Common myeloid progenitor, CD34-positive (primary cell): ENCODE results near the gene TNS1.
A peak's percentile ranks its signal among the peaks of the same experiment; 100 is the strongest.

ENCODE experiments used
- CTCF ChIA-PET: fragments of 350-600 bp; sonication (Branson Sonifier 250); formaldehyde crosslinking; loops from one replicate; lab custom pipeline; 2021; ENCODE audit warnings: antibody characterized with exemption; lab: Charles Lee
- POLR2A ChIA-PET: fragments of 350-600 bp; sonication (Branson Sonifier 250); formaldehyde crosslinking; loops from one replicate; lab custom pipeline; 2021; ENCODE audit warnings: antibody characterized with exemption; lab: Charles Lee
- DNase-seq, 3 donors: peaks; one replicate each; pipeline versions ENCODE4 v3.0.0 to v3.0.0-alpha.2; 2013
- H3K27ac ChIP-seq, 2 experiments: 1 replicate in 1 of 2; 2 replicates in 1 of 2; pipeline ENCODE4 v1.7.0; 2013; ENCODE audit warnings: inconsistent platforms in 2 of 2, low read length in 2 of 2, mild to moderate bottlenecking in 2 of 2, low read depth in 1 of 2, moderate library complexity in 1 of 2; ENCODE audit not compliant: severe bottlenecking in 2 of 2, insufficient read depth in 1 of 2, poor library complexity in 1 of 2
- H3K27me3 ChIP-seq, 5 experiments: replicated peaks in 2 of 5; 1 replicate in 3 of 5; 2 replicates in 2 of 5; pipeline versions ENCODE4 v1.6.1 to v1.7.0; 2013; ENCODE audit warnings: low read length in 4 of 5, mild to moderate bottlenecking in 2 of 5, moderate library complexity in 2 of 5, inconsistent platforms in 1 of 5; ENCODE audit not compliant: insufficient read depth in 5 of 5, control insufficient read depth in 4 of 5
- H3K36me3 ChIP-seq, 4 experiments: 1 replicate in 2 of 4; 2 replicates in 2 of 4; pipeline versions ENCODE4 v1.6.1 to v1.7.0; 2013; ENCODE audit warnings: low read length in 3 of 4, control low read depth in 1 of 4, mild to moderate bottlenecking in 1 of 4; ENCODE audit not compliant: control insufficient read depth in 4 of 4, insufficient read depth in 4 of 4
- H3K4me1 ChIP-seq, 4 experiments: 1 replicate in 3 of 4; 2 replicates in 1 of 4; pipeline versions ENCODE4 v1.6.1 to v1.7.1; 2013; ENCODE audit warnings: low read length in 3 of 4, mild to moderate bottlenecking in 3 of 4, control low read depth in 1 of 4, inconsistent platforms in 1 of 4, moderate library complexity in 1 of 4; ENCODE audit not compliant: control insufficient read depth in 4 of 4, insufficient read depth in 4 of 4; ENCODE audit errors: control extremely low read depth in 1 of 4
- H3K4me3 ChIP-seq, 7 experiments: 1 replicate in 4 of 7; 2 replicates in 3 of 7; pipeline versions ENCODE4 v1.5.1 to v1.7.0; 2013; ENCODE audit warnings: mild to moderate bottlenecking in 7 of 7, low read length in 6 of 7, moderate library complexity in 6 of 7, inconsistent platforms in 2 of 7, low read depth in 2 of 7, control low read depth in 1 of 7; ENCODE audit not compliant: insufficient read depth in 4 of 7, control insufficient read depth in 1 of 7; ENCODE audit errors: extremely low read depth in 1 of 7
- H3K9me3 ChIP-seq, 5 experiments: 1 replicate in 4 of 5; 2 replicates in 1 of 5; pipeline versions ENCODE4 v1.6.1 to v1.7.1; 2013; ENCODE audit warnings: low read length in 4 of 5, mild to moderate bottlenecking in 2 of 5, inconsistent platforms in 1 of 5, low read depth in 1 of 5, moderate library complexity in 1 of 5; ENCODE audit not compliant: control insufficient read depth in 4 of 5, insufficient read depth in 2 of 5; ENCODE audit errors: control extremely low read depth in 1 of 5
- WGBS: methylation state at CpG from one replicate; pipeline ENCODE4 v1.1.5; 2013; ENCODE audit not compliant: insufficient coverage; 5-methylcytosine and 5-hydroxymethylcytosine counted together

TNS1 gene

DNA sequence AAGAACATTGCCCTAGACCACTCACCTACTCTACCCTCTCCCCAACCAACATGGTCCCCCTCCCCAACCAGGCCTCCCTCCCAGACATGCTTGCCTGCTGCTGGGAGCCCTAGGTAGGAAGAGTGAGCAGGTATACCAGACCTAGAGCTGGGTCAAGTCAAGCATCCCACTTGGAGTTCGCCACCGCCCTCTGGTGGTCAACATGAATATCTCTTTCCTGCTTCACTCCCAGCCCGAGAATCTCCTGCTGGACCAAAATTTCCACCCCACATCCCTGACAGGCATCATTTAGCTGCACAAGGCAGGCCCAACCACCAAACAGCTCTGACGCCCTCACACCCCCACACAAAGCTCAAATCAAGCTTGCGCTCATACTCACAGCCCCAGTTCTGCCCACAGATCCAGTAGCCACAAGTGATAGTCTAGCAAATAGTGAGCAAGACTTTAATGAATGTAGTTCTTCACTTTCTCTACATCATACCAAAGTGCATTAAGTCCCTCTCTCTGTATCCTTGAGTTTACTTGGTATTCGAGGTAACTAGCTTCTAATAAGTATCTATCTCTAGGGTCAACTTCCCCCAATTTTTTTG lies 116.0 kb downstream of the TNS1 start:
- WGBS, result 8% methylated on average over 4 of the region's 6 CpGs

DNA sequence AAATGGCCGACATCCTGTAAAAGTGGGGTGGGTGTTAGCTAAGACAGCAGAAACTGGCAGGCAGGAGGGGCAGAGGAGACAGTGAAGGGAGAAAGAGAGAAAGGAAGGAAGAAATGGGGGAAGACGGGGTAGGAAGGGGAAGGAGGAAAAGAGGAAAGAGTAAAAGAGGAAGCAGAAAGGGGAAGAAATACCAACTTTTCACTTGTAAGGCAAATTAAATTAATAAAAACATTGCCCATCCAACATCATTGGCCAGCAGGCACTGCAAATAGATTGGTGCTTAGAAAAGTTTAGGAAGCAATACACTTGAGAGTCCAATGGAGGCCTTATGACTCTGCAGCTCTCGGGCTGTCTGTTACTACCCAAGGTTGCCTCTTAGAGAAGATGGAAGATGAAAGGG lies 116.7 kb downstream of the TNS1 start:
- H3K9me3 ChIP-seq, result no peaks in the 10 kb centered on the region
- CTCF ChIA-PET, result interaction anchor here (1.0 to 12.8 kb wide), 16 partner anchors 9 to 154 kb away, joined by 3 to 238 read pairs (median 8); no protein-coding TSS in a partner anchor
- no peaks in the 10 kb centered on the region for H3K4me1 ChIP-seq
- H3K4me3 ChIP-seq, result no peak overlapping the region
- POLR2A ChIA-PET, result no interaction called here
- H3K36me3 ChIP-seq, result peaks cover 0 to 60% (median 18%) of the 10 kb centered on the region in 4 experiments
- H3K27me3 ChIP-seq, result no peaks in the 10 kb centered on the region
- WGBS, result 100% methylated on average over 2 of the region's 3 CpGs
- no peak overlapping the region for H3K27ac ChIP-seq
- no peak for DNase-seq

More for the DNA sequence above, 116.0 kb downstream of the TNS1 start:
- no peak overlapping the region for H3K27ac ChIP-seq
- no peaks in the 10 kb centered on the region for H3K9me3 ChIP-seq
- no peaks in the 10 kb centered on the region for H3K4me1 ChIP-seq
- no peaks in the 10 kb centered on the region for H3K27me3 ChIP-seq
- no peak overlapping the region for H3K4me3 ChIP-seq
- ChIA-PET CTCF (interaction anchor here (0.7 to 12.8 kb wide), 34 partner anchors 9 to 182 kb away, joined by 3 to 238 read pairs (median 4); partner anchors contain the start of gene RUFY4), POLR2A (no interaction called here)
- peaks cover 2 to 60% (median 17%) of the 10 kb centered on the region in 4 experiments for H3K36me3 ChIP-seq
- DNase-seq, result peak; percentile 73 to 84 (median 75)

DNA sequence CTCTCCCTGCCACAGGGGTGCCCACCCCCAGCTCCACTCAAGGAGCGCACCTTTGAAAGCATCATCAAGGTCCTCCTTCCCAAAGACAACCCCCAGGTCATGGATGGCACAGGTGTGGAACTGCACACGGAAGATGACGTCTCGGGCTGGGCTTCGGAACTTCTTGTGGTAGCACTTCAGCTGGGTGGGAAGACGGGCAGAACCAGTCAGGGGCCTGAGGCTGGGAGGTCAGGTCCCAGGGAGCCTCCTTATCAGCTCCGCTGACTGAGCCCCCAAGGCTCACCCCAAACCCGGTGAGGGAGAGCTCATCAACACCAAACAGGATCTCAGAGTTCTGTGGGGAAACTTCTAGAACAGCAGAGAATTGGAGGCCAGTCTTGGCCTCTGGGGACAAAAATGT lies 117.8 kb downstream of the TNS1 start:
- Histone ChIP-seq H3K4me1 (no peaks in the 10 kb centered on the region), H3K4me3 (no peak overlapping the region), H3K9me3 (no peaks in the 10 kb centered on the region), H3K27ac (no peak overlapping the region), H3K36me3 (peaks cover 2 to 58% (median 14%) of the 10 kb centered on the region in 4 experiments), H3K27me3 (no peaks in the 10 kb centered on the region)
- WGBS, result 96% methylated on average over 8 of the region's 8 CpGs
- ChIA-PET CTCF (interaction anchor here (1.1 to 12.8 kb wide), 7 partner anchors 10 to 103 kb away, joined by 3 to 238 read pairs (median 17); no protein-coding TSS in a partner anchor), POLR2A (no interaction called here)
- no peak for DNase-seq

DNA sequence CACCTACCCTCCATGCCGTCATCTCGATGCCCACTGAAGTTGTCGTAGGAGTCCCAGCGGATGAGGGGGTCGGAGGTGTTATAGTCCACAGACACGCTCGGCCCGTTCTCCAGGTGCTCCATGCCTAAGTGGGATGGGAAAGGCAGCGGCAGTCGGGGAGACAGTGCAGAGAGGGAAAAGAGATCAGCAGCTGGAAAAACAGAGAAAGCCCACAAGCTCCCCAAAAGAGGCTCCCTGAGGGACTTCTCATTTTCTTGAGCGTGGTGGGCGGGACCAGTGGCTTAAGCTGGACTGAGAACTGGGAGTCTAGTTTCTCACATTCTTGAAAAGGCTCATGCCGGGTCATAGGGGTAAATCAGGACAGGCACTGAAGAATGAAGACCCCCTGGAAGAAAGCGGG lies 121.9 kb downstream of the TNS1 start:
- Histone ChIP-seq H3K4me1 (no peaks in the 10 kb centered on the region), H3K27me3 (no peaks in the 10 kb centered on the region), H3K27ac (no peak overlapping the region), H3K4me3 (no peak overlapping the region), H3K36me3 (peaks cover 0 to 45% (median 10%) of the 10 kb centered on the region in 4 experiments), H3K9me3 (no peaks in the 10 kb centered on the region)
- 97% methylated on average over 13 of the region's 14 CpGs for WGBS
- DNase-seq, result no peak
- POLR2A ChIA-PET, result interaction anchor here (1.2 kb wide), 1 partner anchor 10 kb away, joined by 3 read pairs; no protein-coding TSS in a partner anchor
- CTCF ChIA-PET, result interaction anchor here (0.7 to 12.8 kb wide), 9 partner anchors 10 to 108 kb away, joined by 3 to 238 read pairs (median 4); no protein-coding TSS in a partner anchor

DNA sequence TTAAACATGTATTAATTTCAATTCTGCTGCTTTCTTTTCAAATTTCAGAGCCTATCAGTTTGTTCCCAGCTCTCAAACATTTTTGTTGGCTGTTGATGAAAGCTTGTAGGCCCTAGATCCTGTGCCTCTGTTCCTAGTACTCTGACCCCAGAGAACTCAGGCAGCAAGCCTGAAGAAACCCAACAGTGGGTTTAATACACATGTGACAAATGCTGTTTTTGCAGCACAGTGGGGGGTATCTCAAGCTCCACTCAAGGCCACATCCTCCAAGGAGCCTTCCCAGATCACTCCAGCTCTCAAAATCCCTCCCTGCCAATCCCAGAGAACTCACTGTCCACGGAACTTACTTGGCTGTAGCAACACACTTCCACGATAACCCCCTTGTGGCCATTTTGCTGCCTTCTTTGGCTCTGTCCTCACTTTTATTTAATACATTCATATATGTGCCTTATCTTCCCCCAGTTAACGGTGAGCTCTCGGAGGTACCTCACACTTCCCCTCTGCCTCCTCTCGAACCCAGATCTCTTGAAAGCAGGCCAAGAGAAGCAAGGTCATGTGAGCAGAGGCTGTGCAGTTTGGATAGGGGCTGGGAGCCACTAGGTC lies 122.4 kb downstream of the TNS1 start:
- Histone ChIP-seq H3K9me3 (no peaks in the 10 kb centered on the region), H3K4me1 (no peaks in the 10 kb centered on the region), H3K4me3 (no peak overlapping the region), H3K27me3 (no peaks in the 10 kb centered on the region), H3K27ac (no peak overlapping the region), H3K36me3 (peaks cover 0 to 41% (median 10%) of the 10 kb centered on the region in 4 experiments)
- no peak for DNase-seq
- 96% methylated on average over 5 of the region's 5 CpGs for WGBS
- CTCF ChIA-PET, result interaction anchor here (1.0 to 12.8 kb wide), 10 partner anchors 11 to 194 kb away, joined by 3 to 238 read pairs (median 4); no protein-coding TSS in a partner anchor
- POLR2A ChIA-PET, result interaction anchor here (0.6 to 1.2 kb wide), 3 partner anchors 11 to 83 kb away, joined by 3 read pairs; no protein-coding TSS in a partner anchor

DNA sequence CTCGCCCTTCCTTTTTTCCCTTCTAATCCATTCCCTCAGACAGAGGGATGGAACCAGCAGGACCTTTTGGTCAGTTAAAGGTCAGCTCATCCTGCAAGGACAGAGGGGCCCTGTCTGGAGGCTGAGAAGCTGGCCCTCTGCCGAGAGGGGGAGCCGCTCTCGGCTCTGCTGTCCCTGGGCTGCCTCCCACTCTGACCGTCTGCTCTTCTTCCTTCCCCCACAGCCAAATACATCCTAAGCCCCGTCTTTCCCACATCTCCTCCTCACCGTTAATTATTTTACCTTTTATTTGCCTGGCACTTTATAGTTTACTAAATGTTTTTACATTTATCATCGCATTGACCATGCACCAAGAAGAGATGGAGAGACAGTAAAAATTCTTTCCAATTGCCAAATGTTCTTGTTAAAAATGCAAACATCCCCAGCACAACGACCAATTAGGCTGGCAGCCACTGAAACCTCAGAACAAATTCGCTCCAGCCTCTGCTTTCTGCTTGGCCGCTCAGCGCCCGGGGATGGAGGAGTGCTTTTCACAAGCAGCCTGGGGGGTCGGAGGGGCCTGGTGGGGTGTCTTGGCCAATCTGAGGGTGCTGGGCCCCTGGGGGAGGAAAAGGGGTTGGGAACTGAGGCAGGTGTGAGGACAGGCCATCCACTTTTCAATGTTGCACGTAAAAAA lies 123.7 kb downstream of the TNS1 start:
- Histone ChIP-seq H3K27me3 (no peaks in the 10 kb centered on the region), H3K36me3 (peaks cover 0 to 34% (median 7%) of the 10 kb centered on the region in 4 experiments), H3K9me3 (no peaks in the 10 kb centered on the region), H3K4me3 (no peak overlapping the region), H3K4me1 (no peaks in the 10 kb centered on the region), H3K27ac (no peak overlapping the region)
- ChIA-PET CTCF (interaction anchor here (1.0 to 12.8 kb wide), 5 partner anchors 11 to 105 kb away, joined by 3 to 238 read pairs (median 4); no protein-coding TSS in a partner anchor), POLR2A (no interaction called here)
- 95% methylated on average over 11 of the region's 15 CpGs for WGBS
- no peak for DNase-seq
